Measurements from ENCODE around the gene KTN1.

- no peak for TF ChIP-seq CTCF (conservative IDR thresholded peaks at IDR 0.05; ENCODE audit: low read depth, low read length)
- TF ChIP-seq EZH2 (IDR thresholded peaks at IDR 0.05; ENCODE audit: borderline replicate concordance, low read depth, low read length, poor library complexity, severe bottlenecking), result no peak
These were observed 135.9 kb downstream of the KTN1 start for GRCh38 chr14:55715889-55716288.

Measured in A673 (cell line).